ENCODE measurements around the gene ODF2. TPM values are rescaled to one million over a fixed set of nuclear protein-coding genes. Genes with fewer than 3 reads are reported as not detected.
"Not testable (repeated sequence)": the region's sequence is repeated elsewhere in the genome, so short reads cannot be mapped to it uniquely, and the experiment has no call there.

ODF2 gene
- total and polyA plus RNA-seq, 12 donors, result 10.9 to 19.7 (median 14.8) TPM

DNA sequence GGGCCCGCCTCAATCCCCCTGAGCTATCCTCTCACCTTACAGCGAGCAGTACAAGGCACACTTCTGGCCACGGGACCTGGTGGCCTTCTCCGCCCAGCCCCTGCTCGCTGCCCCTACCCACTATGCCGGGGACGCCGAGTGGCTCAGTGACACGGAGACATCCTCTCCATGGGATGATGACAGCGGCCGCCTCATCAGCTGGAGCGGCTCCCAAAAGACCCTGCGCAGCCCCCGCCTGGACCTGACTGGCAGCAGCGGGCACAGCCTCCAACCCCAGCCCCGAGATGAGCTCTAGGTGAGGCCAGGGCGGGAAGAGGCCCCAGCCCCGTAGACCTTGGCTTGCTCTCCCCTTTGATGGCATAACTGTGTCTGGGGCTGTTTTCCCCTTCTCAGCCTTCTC lies 20.2 kb upstream of the ODF2 start:
- ATAC-seq (no peak), DNase-seq (no peak)
- intact Hi-C loops (cut with DNase I), result no loop called here
- H3K27me3 ChIP-seq, result no peaks in the 10 kb centered on the region
- H3K27ac ChIP-seq, result no peak overlapping the region
- H3K9me3 ChIP-seq, result no peaks in the 10 kb centered on the region
- peaks cover 0 to 11% (median 8%) of the 10 kb centered on the region in 9 donors for H3K4me1 ChIP-seq
- 93 to 95% methylated on average over 18 of the region's 18 CpGs for WGBS, 2 donors
- TF ChIP-seq, protein P1, sequence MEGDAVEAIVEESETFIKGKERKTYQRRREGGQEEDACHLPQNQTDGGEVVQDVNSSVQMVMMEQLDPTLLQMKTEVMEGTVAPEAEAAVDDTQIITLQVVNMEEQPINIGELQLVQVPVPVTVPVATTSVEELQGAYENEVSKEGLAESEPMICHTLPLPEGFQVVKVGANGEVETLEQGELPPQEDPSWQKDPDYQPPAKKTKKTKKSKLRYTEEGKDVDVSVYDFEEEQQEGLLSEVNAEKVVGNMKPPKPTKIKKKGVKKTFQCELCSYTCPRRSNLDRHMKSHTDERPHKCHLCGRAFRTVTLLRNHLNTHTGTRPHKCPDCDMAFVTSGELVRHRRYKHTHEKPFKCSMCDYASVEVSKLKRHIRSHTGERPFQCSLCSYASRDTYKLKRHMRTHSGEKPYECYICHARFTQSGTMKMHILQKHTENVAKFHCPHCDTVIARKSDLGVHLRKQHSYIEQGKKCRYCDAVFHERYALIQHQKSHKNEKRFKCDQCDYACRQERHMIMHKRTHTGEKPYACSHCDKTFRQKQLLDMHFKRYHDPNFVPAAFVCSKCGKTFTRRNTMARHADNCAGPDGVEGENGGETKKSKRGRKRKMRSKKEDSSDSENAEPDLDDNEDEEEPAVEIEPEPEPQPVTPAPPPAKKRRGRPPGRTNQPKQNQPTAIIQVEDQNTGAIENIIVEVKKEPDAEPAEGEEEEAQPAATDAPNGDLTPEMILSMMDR (IDR thresholded peaks at IDR 0.05), result no peak
- H3K4me3 ChIP-seq, result no peak overlapping the region
- peaks cover 0 to 26% (median 0%) of the 10 kb centered on the region in 9 donors for H3K36me3 ChIP-seq

DNA sequence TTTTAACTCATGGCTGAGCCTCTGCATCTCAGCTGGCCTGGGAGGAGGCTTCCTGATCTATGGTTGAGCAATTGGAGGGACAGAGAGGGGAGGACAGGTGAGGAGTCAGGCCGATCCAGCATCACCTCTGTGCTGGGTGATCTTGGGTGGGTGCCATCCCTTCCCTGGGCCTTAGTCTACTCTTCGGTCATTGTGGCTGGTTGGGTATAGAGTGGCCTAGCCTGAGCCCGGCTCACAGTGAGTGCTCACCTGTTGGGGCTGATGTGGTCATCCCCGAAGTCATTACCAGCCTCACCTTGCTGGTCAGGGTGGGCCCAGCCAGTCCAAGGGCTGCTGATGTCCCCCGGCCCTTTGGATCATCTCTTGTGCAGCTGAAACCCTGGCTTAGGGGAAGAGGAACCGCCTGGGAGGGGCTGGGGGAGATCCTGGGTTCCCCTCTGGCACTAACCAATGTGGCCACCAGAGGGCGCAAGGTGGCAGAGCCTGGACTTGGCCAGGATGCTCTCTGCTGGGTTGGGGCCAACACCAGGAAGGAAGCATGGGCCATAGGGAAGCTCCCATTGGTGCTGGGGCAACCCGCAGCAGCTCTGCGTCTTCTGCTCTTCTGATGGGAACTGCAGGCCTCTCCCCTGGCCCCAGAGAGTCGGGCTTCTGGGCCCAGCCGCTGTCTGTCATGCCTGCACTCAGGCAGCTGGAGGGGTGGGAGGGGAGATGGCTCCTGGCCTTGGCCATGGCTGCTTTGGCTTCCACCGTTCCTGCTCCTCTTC lies 17.3 kb upstream of the ODF2 start:
- H3K4me3 ChIP-seq, result no peak overlapping the region
- H3K27me3 ChIP-seq, result no peaks in the 10 kb centered on the region
- ATAC-seq (peak; percentile 88 to 96 (median 93)), DNase-seq (peak; percentile 84 to 90)
- 29 to 31% methylated on average over 12 of the region's 12 CpGs for WGBS, 2 donors
- H3K9me3 ChIP-seq, result no peaks in the 10 kb centered on the region
- intact Hi-C loops (cut with DNase I), result loop anchor here in 2 of 10 donors (2.0 kb wide), 1 partner anchor 16 kb away; no protein-coding TSS in a partner anchor
- H3K36me3 ChIP-seq, result peaks cover 0 to 7% (median 0%) of the 10 kb centered on the region in 9 donors
- TF ChIP-seq, protein P1 (IDR thresholded peaks at IDR 0.05), result peak; percentile 93 to 99 (median 96)
- peaks cover 0 to 14% (median 8%) of the 10 kb centered on the region in 9 donors for H3K4me1 ChIP-seq
- peak overlapping the region in 4 of 10 donors; percentile 1 to 56 (median 20) for H3K27ac ChIP-seq

DNA sequence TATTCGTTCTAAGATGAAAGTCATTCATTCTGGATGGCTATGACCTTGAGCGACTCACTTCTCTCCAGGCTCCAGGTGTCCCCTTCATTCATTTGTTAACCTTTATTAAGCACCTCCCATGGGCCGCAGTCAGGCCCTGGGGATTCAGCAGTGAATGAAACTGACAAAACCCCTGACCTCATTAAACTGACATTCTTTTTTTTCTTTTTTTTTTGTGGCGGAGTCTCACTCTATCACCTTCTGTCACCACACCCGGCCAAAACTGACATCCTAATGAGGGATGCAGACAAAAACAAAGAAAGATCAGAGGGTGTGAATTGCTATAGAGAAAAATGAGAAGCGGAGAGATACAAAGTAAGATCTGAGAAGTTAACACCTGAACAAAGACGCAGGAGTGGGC lies 16.5 kb upstream of the ODF2 start:
- H3K4me3 ChIP-seq, result no peak overlapping the region
- peaks cover 0 to 7% (median 0%) of the 10 kb centered on the region in 9 donors for H3K36me3 ChIP-seq
- H3K4me1 ChIP-seq, result peaks cover 0 to 14% (median 8%) of the 10 kb centered on the region in 9 donors
- no peak for DNase-seq
- H3K27me3 ChIP-seq, result no peaks in the 10 kb centered on the region
- intact Hi-C loops (cut with DNase I), result loop anchor here in 2 of 10 donors (2.0 kb wide), 1 partner anchor 16 kb away; no protein-coding TSS in a partner anchor
- 83 to 86% methylated on average over 7 of the region's 7 CpGs for WGBS, 2 donors
- peak overlapping the region in 3 of 10 donors; percentile 1 to 56 (median 2) for H3K27ac ChIP-seq
- H3K9me3 ChIP-seq, result no peaks in the 10 kb centered on the region
- TF ChIP-seq, protein P1 (IDR thresholded peaks at IDR 0.05), result no peak
- ATAC-seq, result no peak

DNA sequence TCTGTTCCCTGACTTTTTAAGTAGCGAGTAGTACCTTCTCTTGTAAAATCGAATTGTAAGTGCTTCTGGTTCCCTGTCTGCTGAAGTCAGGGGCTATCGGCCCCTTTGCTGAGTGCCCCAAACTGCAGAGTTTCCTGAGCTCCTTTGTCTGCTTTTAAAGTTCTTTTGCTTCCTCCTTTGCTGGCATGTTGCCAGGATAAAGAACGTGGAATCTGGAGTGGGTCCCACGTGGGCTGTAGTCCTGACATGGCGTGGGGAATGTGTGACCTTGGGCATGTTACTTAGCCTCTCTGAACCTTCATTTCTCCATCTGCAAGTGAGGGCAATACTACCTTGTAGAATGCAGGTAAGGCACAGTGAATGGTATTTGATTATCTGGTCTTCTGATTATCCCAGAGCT lies 13.7 kb upstream of the ODF2 start:
- intact Hi-C loops (cut with DNase I), result no loop called here
- ATAC-seq (no peak), DNase-seq (no peak)
- Histone ChIP-seq H3K4me1 (peaks cover 0 to 14% (median 8%) of the 10 kb centered on the region in 9 donors), H3K36me3 (no peaks in the 10 kb centered on the region), H3K9me3 (no peaks in the 10 kb centered on the region), H3K27me3 (no peaks in the 10 kb centered on the region), H3K27ac (no peak overlapping the region), H3K4me3 (no peak overlapping the region)
- TF ChIP-seq, protein P1 (IDR thresholded peaks at IDR 0.05), result no peak
- WGBS, 2 donors, result 40 to 44% methylated on average over 6 of the region's 6 CpGs

- H3K4me3 ChIP-seq; DNase-seq; H3K36me3 ChIP-seq; H3K4me1 ChIP-seq; H3K27ac ChIP-seq; intact Hi-C loops (cut with DNase I); H3K9me3 ChIP-seq; ATAC-seq; H3K27me3 ChIP-seq: not testable (repeated sequence)
- WGBS, 2 donors, result 90 to 93% methylated on average over 5 of the region's 5 CpGs
Measured at GRCh38 chr9:128446505-128446904, 9.3 kb upstream of the ODF2 start.
